Upper lobe of right lung (tissue), 1 donor: ENCODE results near the gene CASQ2. TPM values are rescaled to one million over a fixed set of nuclear protein-coding genes. Genes with fewer than 3 reads are reported as not detected.

Source experiments
- ATAC-seq: fragments of 200-7000 bp; cut with Tn5 transposase; one replicate; pipeline ENCODE4 v1.9.1; 2020; ENCODE audit warnings: mild to moderate bottlenecking, moderate library complexity
- DNase-seq: peaks from one replicate; pipeline ENCODE4 v3.0.0-alpha.2; 2020
- H3K27ac ChIP-seq: fragments of 200-600 bp; one replicate; pipeline ENCODE4 v1.8.0; 2022
- H3K27me3 ChIP-seq: fragments of 200-600 bp; one replicate; pipeline ENCODE4 v1.8.0; 2022; ENCODE audit warnings: mild to moderate bottlenecking
- H3K36me3 ChIP-seq: fragments of 200-600 bp; one replicate; pipeline ENCODE4 v1.8.0; 2022
- H3K4me1 ChIP-seq: fragments of 200-600 bp; one replicate; pipeline ENCODE4 v1.8.0; 2022
- H3K4me3 ChIP-seq: fragments of 200-600 bp; one replicate; pipeline ENCODE4 v1.8.0; 2022; ENCODE audit warnings: mild to moderate bottlenecking
- H3K9me3 ChIP-seq: fragments of 200-600 bp; one replicate; pipeline ENCODE4 v1.8.0; 2022
- intact Hi-C: fragments of 100-400 bp; cut with DNase I; formaldehyde crosslinking; loops from one replicate; pipeline ENCODE4 v1.11.0; 2022
- total RNA-seq: library from RNA; stranded (reverse); fragmentation: NEBNext Ultra II Directional; extraction: Animal tissue kit (Norgen Biotek cat#: 25700); gene quantifications from one replicate; pipeline ENCODE4 v1.2.1, GENCODE V29; 2021
- TF ChIP-seq, protein P1 (sequence below): fragments of 200-600 bp; IDR thresholded peaks from one replicate; pipeline ENCODE4 v1.8.0; 2022; ENCODE audit warnings: antibody characterized with exemption
- donor health status: DM: no; HTN: yes; CAD: no; lungs with severe emphysema.

Gene CASQ2
- total RNA-seq, 1 donor from 2014 or later, result 1.3 TPM

- Histone ChIP-seq H3K4me1 (no peaks in the 10 kb centered on the region), H3K27me3 (no peaks in the 10 kb centered on the region), H3K27ac (no peak overlapping the region), H3K36me3 (no peaks in the 10 kb centered on the region), H3K4me3 (no peak overlapping the region), H3K9me3 (no peaks in the 10 kb centered on the region)
- intact Hi-C loops, result loop anchor here (10.0 kb wide), 1 partner anchor 167 kb away; no protein-coding TSS in a partner anchor
- peak; percentile 96 for ATAC-seq
- TF ChIP-seq, protein P1, sequence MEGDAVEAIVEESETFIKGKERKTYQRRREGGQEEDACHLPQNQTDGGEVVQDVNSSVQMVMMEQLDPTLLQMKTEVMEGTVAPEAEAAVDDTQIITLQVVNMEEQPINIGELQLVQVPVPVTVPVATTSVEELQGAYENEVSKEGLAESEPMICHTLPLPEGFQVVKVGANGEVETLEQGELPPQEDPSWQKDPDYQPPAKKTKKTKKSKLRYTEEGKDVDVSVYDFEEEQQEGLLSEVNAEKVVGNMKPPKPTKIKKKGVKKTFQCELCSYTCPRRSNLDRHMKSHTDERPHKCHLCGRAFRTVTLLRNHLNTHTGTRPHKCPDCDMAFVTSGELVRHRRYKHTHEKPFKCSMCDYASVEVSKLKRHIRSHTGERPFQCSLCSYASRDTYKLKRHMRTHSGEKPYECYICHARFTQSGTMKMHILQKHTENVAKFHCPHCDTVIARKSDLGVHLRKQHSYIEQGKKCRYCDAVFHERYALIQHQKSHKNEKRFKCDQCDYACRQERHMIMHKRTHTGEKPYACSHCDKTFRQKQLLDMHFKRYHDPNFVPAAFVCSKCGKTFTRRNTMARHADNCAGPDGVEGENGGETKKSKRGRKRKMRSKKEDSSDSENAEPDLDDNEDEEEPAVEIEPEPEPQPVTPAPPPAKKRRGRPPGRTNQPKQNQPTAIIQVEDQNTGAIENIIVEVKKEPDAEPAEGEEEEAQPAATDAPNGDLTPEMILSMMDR, result peak; percentile 75
- DNase-seq, result no peak
Measured at GRCh38 chr1:115771847-115772457, 3.4 kb upstream of the CASQ2 start.

GRCh38 chr1:115771094-115771846 lies 2.8 kb upstream of the CASQ2 start:
- no peak for DNase-seq
- ATAC-seq, result no peak
- H3K27ac ChIP-seq, result no peak overlapping the region
- no peaks in the 10 kb centered on the region for H3K9me3 ChIP-seq
- TF ChIP-seq, protein P1, result no peak
- no peak overlapping the region for H3K4me3 ChIP-seq
- intact Hi-C loops, result loop anchor here (10.0 kb wide), 1 partner anchor 166 kb away; no protein-coding TSS in a partner anchor
- no peaks in the 10 kb centered on the region for H3K4me1 ChIP-seq
- no peaks in the 10 kb centered on the region for H3K27me3 ChIP-seq
- H3K36me3 ChIP-seq, result no peaks in the 10 kb centered on the region

DNA sequence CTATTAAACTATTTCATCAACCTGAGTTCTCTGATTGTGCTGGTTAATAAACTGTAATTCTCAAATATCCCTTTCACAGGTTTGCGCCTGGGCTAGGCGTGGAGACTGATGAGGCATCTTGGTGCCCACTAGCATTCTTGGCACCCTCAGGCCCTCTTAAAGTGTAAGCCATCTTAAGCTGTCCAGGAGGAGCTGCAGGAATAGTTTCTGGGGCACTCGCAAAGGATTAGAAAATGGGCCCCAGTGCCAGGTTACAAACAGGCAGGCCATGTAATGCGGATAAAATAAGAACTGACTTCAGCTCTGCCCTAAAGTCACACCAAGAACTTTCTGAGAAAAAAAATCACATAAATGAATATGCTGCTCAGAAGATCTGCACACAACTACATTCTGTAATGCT lies 1.1 kb downstream of the CASQ2 start:
- no peaks in the 10 kb centered on the region for H3K27me3 ChIP-seq
- TF ChIP-seq, protein P1, result no peak
- peaks cover 7% of the 10 kb centered on the region for H3K4me1 ChIP-seq
- no peak overlapping the region for H3K27ac ChIP-seq
- intact Hi-C loops, result loop anchor here (5.0 kb wide), 1 partner anchor 50 kb away; no protein-coding TSS in a partner anchor
- no peak for DNase-seq
- H3K9me3 ChIP-seq, result no peaks in the 10 kb centered on the region
- H3K36me3 ChIP-seq, result no peaks in the 10 kb centered on the region
- ATAC-seq, result no peak
- no peak overlapping the region for H3K4me3 ChIP-seq

DNA sequence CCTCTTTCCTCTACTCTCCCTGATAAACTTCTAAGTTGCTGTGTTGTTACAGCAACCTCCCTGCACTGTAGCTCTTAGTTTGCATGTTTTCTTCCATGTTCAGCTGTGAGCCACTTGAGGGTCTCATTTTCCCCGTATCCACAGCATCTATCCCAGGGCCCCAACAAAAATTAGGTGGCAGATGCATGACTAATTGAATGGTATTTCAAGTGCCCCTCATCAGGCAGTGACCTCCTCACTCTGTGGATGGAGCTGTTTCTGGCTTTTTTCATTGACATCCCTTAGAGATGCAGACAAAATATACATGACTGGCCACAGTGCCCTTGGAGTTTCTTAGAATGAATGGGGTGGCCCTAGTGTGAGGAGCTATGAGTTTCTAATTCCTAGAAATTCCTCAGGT lies 3.4 kb downstream of the CASQ2 start:
- ATAC-seq (no peak), DNase-seq (no peak)
- Histone ChIP-seq H3K36me3 (no peaks in the 10 kb centered on the region), H3K27ac (no peak overlapping the region), H3K9me3 (no peaks in the 10 kb centered on the region), H3K4me3 (no peak overlapping the region), H3K27me3 (no peaks in the 10 kb centered on the region), H3K4me1 (peaks cover 7% of the 10 kb centered on the region)
- TF ChIP-seq, protein P1, result no peak
- intact Hi-C loops, result loop anchor here (5.0 kb wide), 1 partner anchor 48 kb away; no protein-coding TSS in a partner anchor

DNA sequence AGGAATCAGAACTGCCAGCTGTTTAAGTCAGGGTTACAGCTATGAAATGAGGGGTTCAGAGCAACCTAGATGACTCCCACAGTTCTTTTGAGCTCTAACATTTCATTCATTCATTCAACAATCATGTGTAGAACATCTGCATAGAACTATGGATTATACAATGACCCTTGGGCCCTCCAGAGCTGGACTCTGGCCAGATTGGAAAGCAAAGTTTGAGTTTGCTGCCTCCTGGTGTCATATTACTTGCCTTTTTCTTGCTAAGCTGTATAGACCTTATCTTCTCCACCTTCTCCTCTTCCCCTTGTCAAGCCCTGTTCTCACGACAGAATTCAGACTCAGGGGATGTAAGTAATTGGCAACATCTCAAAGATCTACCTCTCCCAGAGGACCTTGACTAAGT lies 4.0 kb downstream of the CASQ2 start:
- Histone ChIP-seq H3K4me1 (peaks cover 7% of the 10 kb centered on the region), H3K27me3 (no peaks in the 10 kb centered on the region), H3K27ac (no peak overlapping the region), H3K9me3 (no peaks in the 10 kb centered on the region), H3K36me3 (no peaks in the 10 kb centered on the region), H3K4me3 (no peak overlapping the region)
- TF ChIP-seq, protein P1, result peak; percentile 45
- intact Hi-C loops, result no loop called here
- peak; percentile 60 for ATAC-seq
- no peak for DNase-seq
